Left lung (tissue), 10 donors: ENCODE measurements around the gene ASXL3. TPM values are rescaled to one million over a fixed set of nuclear protein-coding genes. Genes with fewer than 3 reads are reported as not detected.

Source experiments
- ATAC-seq: fragments of 200-7000 bp; cut with Tn5 transposase; one replicate; pipeline ENCODE4 v1.9.1; 2020; ENCODE audit warnings: moderate library complexity
- DNase-seq, 4 donors: peaks; one replicate each; pipeline ENCODE4 v3.0.0-alpha.2; 2013 to 2020
- H3K27ac ChIP-seq, 2 donors: fragments of 200-600 bp; sonication (generic) in 1 of 2; one replicate each; pipeline versions ENCODE4 v1.5.0 to v1.8.0; 2020 to 2021
- H3K27me3 ChIP-seq, 2 donors: fragments of 200-600 bp; sonication (generic) in 1 of 2; one replicate each; pipeline versions ENCODE4 v1.5.0 to v1.8.0; 2020 to 2021
- H3K36me3 ChIP-seq, 2 donors: fragments of 200-600 bp; sonication (generic) in 1 of 2; one replicate each; pipeline versions ENCODE4 v1.5.0 to v1.8.0; 2020 to 2021
- H3K4me1 ChIP-seq, 2 donors: fragments of 200-600 bp; one replicate each; pipeline ENCODE4 v1.8.0; 2021
- H3K4me3 ChIP-seq, 2 donors: fragments of 200-600 bp; sonication (generic) in 1 of 2; one replicate each; pipeline versions ENCODE4 v1.5.0 to v1.8.0; 2020 to 2021; ENCODE audit warnings: mild to moderate bottlenecking in 1 of 2
- H3K9me3 ChIP-seq, 2 donors: fragments of 200-600 bp; sonication (generic) in 1 of 2; one replicate each; pipeline versions ENCODE4 v1.5.0 to v1.8.0; 2020 to 2021
- intact Hi-C, 2 donors: fragments of 100-400 bp; cut with DNase I; formaldehyde crosslinking; loops; one replicate each; pipeline versions ENCODE4 v1.11.2 to v1.14.2; 2022
- polyA plus RNA-seq, 6 donors: library from polyadenylated mRNA; unstranded; fragments of 120-200 nt; gene quantifications; one replicate each; pipeline ENCODE4 v1.2.1, GENCODE V29; 2013; ENCODE audit not compliant: insufficient read length in 6 of 6
- total RNA-seq, 2 donors: library from RNA; stranded (reverse); fragmentation: NEBNext Ultra II Directional; extraction: Animal tissue kit (Norgen Biotek cat#: 25700); gene quantifications; one replicate each; pipeline ENCODE4 v1.2.1, GENCODE V29; 2021
- TF ChIP-seq, protein P1 (sequence below), 2 donors: fragments of 200-600 bp; sonication (generic) in 1 of 2; IDR thresholded peaks; one replicate each; pipeline versions ENCODE4 v1.5.0 to v1.8.0; 2021; ENCODE audit warnings: antibody characterized with exemption in 2 of 2
- donor health status: DM: no; HTN: yes; CAD: no.
- donor health status: DM: no; HTN: no; CAD: no.

The ASXL3 gene
- total and polyA plus RNA-seq, 8 donors, result 1.5 to 12.9 (median 11.1) TPM

DNA sequence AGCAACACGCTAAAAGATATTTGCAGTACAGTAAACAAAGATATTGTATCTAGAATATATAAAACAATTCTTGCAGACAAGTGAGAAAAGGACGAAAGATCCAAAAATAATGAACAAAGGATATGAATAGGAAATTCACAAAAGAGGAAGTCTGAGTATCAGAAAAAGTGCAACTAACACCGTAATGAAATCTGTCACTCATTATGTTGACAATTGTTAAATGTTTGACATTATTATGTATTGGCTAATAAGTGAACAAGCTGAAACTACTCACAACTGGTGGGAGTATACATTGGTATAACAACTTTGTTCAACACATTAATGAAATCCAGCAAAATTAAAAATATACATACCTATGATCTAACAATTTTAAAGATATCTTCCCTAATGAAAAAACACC lies 36.7 kb upstream of the ASXL3 start:
- Histone ChIP-seq H3K27me3 (no peaks in the 10 kb centered on the region), H3K4me3 (no peak overlapping the region), H3K9me3 (no peaks in the 10 kb centered on the region), H3K4me1 (no peaks in the 10 kb centered on the region), H3K27ac (no peak overlapping the region), H3K36me3 (no peaks in the 10 kb centered on the region)
- TF ChIP-seq, protein P1, sequence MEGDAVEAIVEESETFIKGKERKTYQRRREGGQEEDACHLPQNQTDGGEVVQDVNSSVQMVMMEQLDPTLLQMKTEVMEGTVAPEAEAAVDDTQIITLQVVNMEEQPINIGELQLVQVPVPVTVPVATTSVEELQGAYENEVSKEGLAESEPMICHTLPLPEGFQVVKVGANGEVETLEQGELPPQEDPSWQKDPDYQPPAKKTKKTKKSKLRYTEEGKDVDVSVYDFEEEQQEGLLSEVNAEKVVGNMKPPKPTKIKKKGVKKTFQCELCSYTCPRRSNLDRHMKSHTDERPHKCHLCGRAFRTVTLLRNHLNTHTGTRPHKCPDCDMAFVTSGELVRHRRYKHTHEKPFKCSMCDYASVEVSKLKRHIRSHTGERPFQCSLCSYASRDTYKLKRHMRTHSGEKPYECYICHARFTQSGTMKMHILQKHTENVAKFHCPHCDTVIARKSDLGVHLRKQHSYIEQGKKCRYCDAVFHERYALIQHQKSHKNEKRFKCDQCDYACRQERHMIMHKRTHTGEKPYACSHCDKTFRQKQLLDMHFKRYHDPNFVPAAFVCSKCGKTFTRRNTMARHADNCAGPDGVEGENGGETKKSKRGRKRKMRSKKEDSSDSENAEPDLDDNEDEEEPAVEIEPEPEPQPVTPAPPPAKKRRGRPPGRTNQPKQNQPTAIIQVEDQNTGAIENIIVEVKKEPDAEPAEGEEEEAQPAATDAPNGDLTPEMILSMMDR (IDR thresholded peaks at IDR 0.05), result no peak
- no peak for ATAC-seq
- DNase-seq, result no peak
- intact Hi-C loops, result no loop called here

DNA sequence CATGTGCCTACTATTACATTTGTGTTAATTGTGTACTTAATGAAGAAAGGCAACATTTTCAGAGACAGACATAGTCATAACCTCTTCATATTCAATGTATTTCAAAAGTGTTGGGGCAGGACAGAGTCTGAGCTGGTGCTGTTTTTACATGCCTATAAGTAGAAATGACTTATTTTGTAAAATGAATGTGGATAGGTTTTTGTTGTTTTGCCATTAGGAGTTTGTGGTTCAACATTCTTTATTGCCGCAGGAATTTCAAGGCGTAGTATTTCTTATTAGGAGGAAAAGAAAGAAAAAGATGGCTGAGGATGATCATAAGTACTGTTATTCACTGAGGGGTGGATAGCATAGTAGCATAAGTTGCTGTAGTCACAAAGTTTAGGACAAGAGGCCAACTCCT lies 21.2 kb upstream of the ASXL3 start:
- intact Hi-C loops, result no loop called here
- no peak overlapping the region for H3K4me3 ChIP-seq
- H3K27ac ChIP-seq, result no peak overlapping the region
- DNase-seq, result no peak
- no peaks in the 10 kb centered on the region for H3K9me3 ChIP-seq
- H3K36me3 ChIP-seq, result no peaks in the 10 kb centered on the region
- no peaks in the 10 kb centered on the region for H3K27me3 ChIP-seq
- no peak for ATAC-seq
- no peaks in the 10 kb centered on the region for H3K4me1 ChIP-seq
- TF ChIP-seq, protein P1 (IDR thresholded peaks at IDR 0.05), result no peak

DNA sequence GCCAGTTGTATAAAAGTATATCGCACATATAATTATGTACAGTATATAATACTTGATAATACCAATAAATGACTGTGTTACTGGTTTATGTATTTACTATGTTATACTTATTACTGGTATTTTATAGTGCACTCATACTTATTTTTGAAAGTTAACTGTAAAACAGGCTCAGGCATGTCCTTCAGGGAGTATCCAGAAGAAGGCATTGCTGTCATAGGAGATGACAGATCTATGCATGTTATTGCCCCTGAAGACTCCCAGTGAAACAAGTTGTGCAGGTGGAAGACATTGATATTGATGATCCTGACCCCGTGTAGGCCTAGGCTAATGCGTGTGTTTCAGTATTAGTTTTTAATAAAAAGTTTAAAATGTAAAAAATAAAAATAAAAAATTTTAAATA lies 20.3 kb upstream of the ASXL3 start:
- H3K27ac ChIP-seq, result no peak overlapping the region
- TF ChIP-seq, protein P1 (IDR thresholded peaks at IDR 0.05), result no peak
- H3K36me3 ChIP-seq, result no peaks in the 10 kb centered on the region
- no peaks in the 10 kb centered on the region for H3K9me3 ChIP-seq
- DNase-seq (no peak), ATAC-seq (no peak)
- H3K27me3 ChIP-seq, result no peaks in the 10 kb centered on the region
- no peaks in the 10 kb centered on the region for H3K4me1 ChIP-seq
- intact Hi-C loops, result no loop called here
- no peak overlapping the region for H3K4me3 ChIP-seq

DNA sequence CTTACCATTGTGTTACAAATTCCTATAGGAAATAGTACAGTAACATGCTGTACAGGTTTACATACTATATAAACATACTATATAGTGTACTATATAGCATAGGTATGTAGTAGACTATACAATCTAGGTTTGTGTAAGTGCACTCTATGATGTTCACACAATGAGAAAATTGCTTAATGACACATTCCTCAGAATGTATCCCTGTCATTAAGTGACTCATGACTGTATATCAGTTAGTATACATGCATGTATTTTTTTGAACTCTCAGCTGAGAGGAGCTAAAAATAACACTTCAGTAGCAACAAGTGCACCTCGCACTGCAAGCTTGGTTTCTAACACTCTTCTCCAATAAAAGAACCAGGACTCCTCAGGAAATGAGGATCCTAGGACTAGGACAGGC lies 19.5 kb upstream of the ASXL3 start:
- intact Hi-C loops, result no loop called here
- no peak overlapping the region for H3K4me3 ChIP-seq
- no peaks in the 10 kb centered on the region for H3K27me3 ChIP-seq
- H3K9me3 ChIP-seq, result no peaks in the 10 kb centered on the region
- TF ChIP-seq, protein P1 (IDR thresholded peaks at IDR 0.05), result no peak
- no peak overlapping the region for H3K27ac ChIP-seq
- H3K4me1 ChIP-seq, result no peaks in the 10 kb centered on the region
- DNase-seq, result no peak
- ATAC-seq, result no peak
- no peaks in the 10 kb centered on the region for H3K36me3 ChIP-seq

DNA sequence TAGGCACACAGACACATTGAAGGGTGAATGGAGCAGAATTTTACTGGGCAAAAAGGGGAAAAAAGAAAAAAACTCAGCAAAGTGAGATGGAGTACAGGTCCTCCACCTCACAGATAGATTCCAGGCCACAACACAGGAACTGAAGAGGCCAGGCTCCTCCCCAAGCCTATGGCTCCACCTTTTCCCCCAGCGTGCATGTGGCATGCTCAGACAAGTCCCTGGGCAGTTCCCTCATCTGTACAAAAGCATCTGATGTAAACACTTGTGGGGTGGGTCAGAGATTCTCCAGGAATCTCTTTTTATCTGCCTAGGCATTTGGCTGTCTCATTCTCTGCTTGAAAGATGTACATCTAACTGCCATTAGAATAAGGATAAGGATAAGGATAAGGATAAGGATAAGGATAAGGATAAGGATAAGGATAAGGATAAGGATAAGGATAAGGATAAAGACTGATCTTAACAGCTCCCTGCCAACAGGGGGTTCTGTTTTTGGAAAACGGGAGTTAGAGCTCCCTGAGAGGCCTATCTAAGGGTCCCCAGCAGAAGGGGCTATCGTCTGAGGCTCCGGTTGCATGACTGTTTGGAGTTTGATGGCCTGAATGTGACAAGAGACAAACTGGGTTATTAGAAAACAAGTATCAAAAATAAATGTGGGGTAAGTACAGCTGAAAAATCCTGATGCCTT lies 17.2 kb upstream of the ASXL3 start:
- Histone ChIP-seq H3K36me3 (no peaks in the 10 kb centered on the region), H3K4me1 (no peaks in the 10 kb centered on the region), H3K9me3 (no peaks in the 10 kb centered on the region), H3K27me3 (no peaks in the 10 kb centered on the region), H3K4me3 (no peak overlapping the region), H3K27ac (no peak overlapping the region)
- DNase-seq (no peak), ATAC-seq (no peak)
- TF ChIP-seq, protein P1 (IDR thresholded peaks at IDR 0.05), result no peak
- intact Hi-C loops, result no loop called here
